ENCODE results near the gene KRTAP10-9.
"Not testable (repeated sequence)": the region's sequence is repeated elsewhere in the genome, so short reads cannot be mapped to it uniquely, and the experiment has no call there.

The KRTAP10-9 gene, protein sequence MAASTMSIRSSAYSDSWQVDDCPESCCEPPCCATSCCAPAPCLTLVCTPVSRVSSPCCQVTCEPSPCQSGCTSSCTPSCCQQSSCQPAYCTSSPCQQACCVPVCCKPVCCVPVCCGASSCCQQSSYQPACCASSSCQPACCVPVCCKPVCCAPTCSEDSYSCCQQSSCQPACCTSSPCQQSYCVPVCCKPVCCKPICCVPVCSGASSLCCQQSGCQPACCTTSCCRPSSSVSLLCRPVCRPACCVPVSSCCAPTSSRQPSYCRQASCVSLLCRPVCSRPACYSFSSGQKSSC

DNA sequence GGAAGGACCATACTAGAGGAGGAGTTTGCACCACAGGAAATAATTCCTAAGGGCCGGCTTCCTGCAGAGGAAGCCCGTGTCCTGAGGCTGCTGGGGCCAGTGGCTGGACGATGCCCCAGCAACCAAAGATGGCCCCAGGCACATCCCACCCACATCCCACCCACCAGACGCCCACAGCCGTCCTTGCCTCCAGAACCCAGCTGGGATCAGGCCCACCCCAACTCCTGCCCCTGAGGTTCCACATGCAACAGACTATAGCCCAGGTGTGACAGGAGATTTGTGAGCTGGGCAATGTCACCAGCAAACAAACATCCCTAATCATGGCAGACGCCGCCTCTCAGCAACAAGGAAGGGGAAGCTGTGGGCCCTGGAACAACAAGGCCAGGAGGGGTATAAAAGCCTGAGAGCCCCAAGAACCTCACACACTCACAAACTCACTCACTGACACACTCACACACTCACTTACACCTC is at the start of gene KRTAP10-9:
Gene KRTAP10-9, plus strand, starts transcription at position 421 of the 471 bp plus-strand sequence. CDS start 79 bp downstream, outside the sequence.
- Mint-ChIP-seq H3K4me1 (ENCODE audit: low read depth) (no peaks in the 10 kb centered on the region), H3K9me3 (peaks cover 55% of the 10 kb centered on the region), H3K27ac (no peak within 1 kb of the TSS), H3K36me3 (ENCODE audit: low read depth) (no peaks in the 10 kb centered on the region), H3K4me3 (no peak within 1 kb of the TSS), H3K27me3 (peaks cover 20% of the 10 kb centered on the region)
- intact Hi-C loops (cut with micrococcal nuclease), result no loop called here

DNA sequence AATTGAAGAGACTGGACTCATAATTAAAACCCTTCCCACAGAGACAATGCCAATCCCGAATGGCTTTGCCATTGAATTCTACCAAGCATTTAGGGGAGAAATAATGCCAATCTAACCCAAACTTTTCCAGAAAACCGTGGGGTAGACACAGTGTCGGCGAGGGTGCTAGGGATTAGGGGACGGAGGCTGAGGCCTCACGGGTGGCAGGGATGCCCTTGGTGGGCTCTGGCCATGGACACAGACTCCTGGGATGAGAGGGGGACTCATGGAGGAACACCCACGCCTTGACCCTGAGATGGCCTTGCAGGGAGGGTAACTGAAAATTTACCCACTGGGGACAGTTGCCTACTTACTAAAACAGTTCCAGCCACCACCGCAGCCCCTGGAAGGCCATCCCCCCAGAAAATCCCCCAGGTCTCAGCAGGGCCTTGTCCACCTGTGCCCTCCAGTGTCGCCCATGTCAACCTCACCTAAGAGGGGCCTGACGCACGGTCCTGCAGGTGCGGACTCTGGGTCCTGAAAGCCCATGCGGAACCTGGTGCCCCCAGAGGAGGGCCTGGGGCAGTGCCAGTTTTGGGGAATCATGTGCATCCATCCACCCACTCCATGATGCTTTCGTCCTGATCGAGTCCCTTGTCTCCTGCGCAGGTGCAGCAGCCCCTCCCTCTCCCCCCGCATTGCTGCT is 48.4 kb upstream of the KRTAP10-9 start:
- Mint-ChIP-seq H3K27me3 (peaks cover 48% of the 10 kb centered on the region), H3K4me1 (ENCODE audit: low read depth) (no peaks in the 10 kb centered on the region), H3K9me3 (peaks cover 45% of the 10 kb centered on the region), H3K4me3 (no peak overlapping the region), H3K27ac (no peak overlapping the region), H3K36me3 (ENCODE audit: low read depth) (no peaks in the 10 kb centered on the region)
- intact Hi-C loops (cut with micrococcal nuclease), result no loop called here

DNA sequence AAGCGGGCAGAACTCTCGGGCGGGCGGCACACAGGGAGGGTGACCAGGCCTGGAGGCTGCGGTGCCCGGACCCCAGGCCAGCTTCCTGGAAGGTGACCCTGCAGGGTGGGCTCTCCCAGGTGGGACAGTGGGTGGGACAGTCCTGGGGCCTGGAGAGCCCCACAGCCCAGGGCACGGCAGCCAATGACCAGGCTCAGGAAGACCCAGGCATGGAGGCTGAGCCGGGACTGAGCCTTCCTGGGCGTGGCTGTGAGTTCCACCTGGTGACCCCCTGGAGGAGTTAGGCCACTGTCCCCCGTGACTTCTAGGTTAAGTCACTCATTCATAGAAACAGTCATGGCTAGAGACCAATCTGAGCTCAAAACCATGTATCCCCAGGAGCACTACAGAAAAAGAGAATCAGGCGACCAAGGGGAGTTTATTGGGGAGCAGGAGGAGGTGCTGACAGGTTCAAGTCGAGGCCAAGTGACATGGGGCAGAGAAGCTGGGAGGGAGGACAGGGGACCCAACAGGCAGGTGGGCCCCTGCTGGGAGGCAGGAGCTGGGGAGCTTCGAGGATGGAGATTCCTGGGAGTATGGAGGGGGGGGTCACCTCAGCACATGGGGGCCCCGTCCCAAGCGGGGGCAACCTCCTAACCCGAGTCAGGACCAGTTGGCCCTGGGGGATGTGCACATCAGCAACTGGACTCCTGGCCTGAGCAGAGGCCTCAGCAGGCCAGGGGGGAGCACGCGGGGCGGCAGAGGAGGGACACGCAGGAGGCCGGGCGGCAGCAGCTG is 47.6 kb upstream of the KRTAP10-9 start:
- no peaks in the 10 kb centered on the region for H3K36me3 Mint-ChIP-seq (ENCODE audit: low read depth)
- no peaks in the 10 kb centered on the region for H3K4me1 Mint-ChIP-seq (ENCODE audit: low read depth)
- no peak overlapping the region for H3K27ac Mint-ChIP-seq
- peaks cover 45% of the 10 kb centered on the region for H3K9me3 Mint-ChIP-seq
- intact Hi-C loops (cut with micrococcal nuclease), result no loop called here
- H3K27me3 Mint-ChIP-seq, result peaks cover 42% of the 10 kb centered on the region
- no peak overlapping the region for H3K4me3 Mint-ChIP-seq

DNA sequence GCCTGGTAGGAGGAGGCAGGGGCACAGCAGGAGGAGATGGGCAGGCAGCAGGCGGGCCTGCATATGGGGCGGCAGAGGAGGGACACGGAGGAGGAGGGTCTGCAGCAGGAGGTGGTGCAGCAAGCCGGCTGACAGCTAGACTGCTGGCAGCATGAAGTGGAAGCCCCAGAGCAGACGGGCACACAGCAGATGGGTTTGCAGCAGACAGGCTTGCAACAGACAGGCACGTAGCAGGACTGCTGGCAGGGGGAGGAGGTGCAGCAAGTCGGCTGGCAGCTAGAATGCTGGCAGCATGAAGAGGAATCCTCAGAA is 47.1 kb upstream of the KRTAP10-9 start:
- Mint-ChIP-seq H3K9me3 (peaks cover 45% of the 10 kb centered on the region), H3K4me3 (no peak overlapping the region), H3K27me3 (peaks cover 37% of the 10 kb centered on the region), H3K27ac (no peak overlapping the region), H3K4me1 (ENCODE audit: low read depth) (no peaks in the 10 kb centered on the region), H3K36me3 (ENCODE audit: low read depth) (no peaks in the 10 kb centered on the region)
- intact Hi-C loops (cut with micrococcal nuclease), result no loop called here

DNA sequence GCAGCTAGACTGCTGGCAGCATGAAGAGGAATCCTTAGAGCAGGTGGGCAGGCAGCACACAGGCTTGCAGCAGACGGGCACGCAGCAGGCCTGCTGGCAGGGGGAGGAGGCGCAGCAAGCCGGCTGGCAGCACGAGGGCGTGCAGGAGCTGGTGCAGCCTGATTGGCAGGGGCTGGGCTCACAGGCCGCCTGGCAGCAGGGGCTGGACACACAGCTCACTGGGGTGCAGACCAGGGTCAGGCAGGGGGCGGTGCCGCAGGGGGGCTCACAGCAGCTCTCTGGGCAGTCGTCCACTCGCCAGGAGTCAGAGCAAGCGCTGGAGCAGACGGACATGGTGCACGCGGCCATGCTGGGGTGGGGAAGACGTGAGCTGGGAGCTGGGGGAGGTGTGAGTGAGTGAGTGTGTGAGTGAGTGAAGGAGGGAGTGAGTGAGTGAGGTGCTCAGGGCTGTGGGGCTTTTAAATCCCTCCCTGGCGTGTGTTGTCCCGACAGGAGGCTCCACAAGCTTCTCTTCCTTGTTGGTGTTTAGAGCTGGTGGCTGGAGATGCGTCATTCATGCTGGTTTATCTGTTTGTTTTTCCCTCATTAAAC is 46.6 kb upstream of the KRTAP10-9 start, which contains the start of gene KRTAP10-5:
Gene KRTAP10-5, minus strand, starts transcription at position 374 of the 591 bp plus-strand sequence. Its CDS starts 26 bp downstream, at position 348.
- H3K36me3 Mint-ChIP-seq (ENCODE audit: low read depth); intact Hi-C loops (cut with micrococcal nuclease); H3K27ac Mint-ChIP-seq; H3K4me1 Mint-ChIP-seq (ENCODE audit: low read depth); H3K4me3 Mint-ChIP-seq: not testable (repeated sequence)
- peaks cover 38% of the 10 kb centered on the region for H3K27me3 Mint-ChIP-seq
- peaks cover 46% of the 10 kb centered on the region for H3K9me3 Mint-ChIP-seq

DNA sequence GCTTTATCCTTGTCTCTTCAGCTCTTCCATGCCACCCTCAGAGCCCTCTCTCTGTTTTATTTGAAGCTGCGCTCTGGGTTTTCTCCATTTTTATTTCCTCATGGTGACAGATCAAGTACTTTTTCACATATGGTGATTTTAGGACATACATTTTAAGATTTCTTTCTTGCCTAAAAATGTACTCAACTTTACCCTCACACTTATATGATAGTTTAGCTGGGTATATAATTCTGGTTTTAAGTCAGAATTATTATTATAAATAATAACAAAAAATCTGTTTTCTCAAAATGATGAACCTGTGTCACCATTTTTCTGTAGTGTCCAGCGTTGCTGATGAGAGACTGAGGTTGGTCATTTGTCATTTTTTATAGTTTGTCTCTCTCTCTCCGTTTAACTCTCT is 45.7 kb upstream of the KRTAP10-9 start:
- no peak overlapping the region for H3K4me3 Mint-ChIP-seq
- no peak overlapping the region for H3K27ac Mint-ChIP-seq
- H3K27me3 Mint-ChIP-seq, result peaks cover 41% of the 10 kb centered on the region
- intact Hi-C loops (cut with micrococcal nuclease), result no loop called here
- H3K9me3 Mint-ChIP-seq, result peaks cover 53% of the 10 kb centered on the region
- no peaks in the 10 kb centered on the region for H3K36me3 Mint-ChIP-seq (ENCODE audit: low read depth)
- no peaks in the 10 kb centered on the region for H3K4me1 Mint-ChIP-seq (ENCODE audit: low read depth)

DNA sequence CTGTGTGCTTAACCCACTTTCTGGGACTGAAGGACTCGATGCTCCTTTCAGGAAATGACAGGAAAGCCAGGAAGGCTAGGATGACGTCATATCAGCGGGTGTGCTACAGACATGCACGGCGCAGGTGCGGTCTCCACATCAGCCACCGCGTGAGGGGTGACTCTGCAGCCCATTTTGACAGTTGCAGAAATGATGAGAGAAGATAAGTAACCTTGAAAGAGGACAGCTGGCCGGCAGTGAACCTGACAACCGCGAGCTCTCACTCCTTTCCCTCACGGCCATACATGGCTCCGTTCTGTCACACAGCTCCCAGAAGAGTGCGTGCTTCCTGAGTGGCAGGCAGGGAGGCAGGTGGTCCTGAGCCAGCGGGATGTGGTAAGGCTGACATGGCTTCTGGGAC is 44.8 kb upstream of the KRTAP10-9 start:
- Mint-ChIP-seq H3K27me3 (peaks cover 44% of the 10 kb centered on the region), H3K36me3 (ENCODE audit: low read depth) (no peaks in the 10 kb centered on the region), H3K27ac (no peak overlapping the region), H3K4me3 (no peak overlapping the region), H3K9me3 (peaks cover 45% of the 10 kb centered on the region), H3K4me1 (ENCODE audit: low read depth) (no peaks in the 10 kb centered on the region)
- intact Hi-C loops (cut with micrococcal nuclease), result no loop called here

DNA sequence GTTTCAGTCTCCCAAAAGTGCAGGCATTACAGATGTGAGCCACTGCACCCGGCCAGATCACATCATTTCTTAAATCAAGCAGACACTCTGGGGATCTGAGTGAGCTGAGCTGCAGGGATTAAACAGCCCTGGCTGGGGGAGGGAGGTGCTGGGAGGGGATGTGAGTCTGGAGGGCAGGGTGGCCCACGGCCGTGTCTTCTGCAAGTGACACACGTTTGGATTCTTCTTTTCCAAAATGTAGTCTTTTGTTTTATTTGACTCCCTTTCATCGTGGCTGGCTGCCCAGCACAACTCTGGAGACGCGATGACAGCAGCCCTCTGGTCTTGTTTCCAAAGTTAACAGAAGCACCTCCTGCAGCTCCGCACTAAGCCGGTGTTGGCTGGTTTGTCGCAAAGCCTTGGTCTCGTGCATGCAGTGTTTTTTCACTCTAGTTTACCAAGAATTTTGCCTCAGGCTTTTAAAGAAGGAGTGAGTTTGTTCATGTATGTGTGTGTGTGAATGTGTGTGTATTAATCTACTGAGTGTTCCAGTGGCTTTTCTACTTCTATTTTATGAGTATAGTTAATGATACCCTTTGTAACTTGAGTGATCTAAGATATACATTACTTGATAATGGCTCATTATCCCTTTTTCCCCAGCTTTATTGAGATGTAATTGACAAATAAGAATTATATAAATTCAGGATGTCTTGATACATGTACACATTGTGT is 43.6 kb upstream of the KRTAP10-9 start:
- Mint-ChIP-seq H3K9me3 (peaks cover 39% of the 10 kb centered on the region), H3K27me3 (peaks cover 43% of the 10 kb centered on the region), H3K4me3 (no peak overlapping the region), H3K4me1 (ENCODE audit: low read depth) (no peaks in the 10 kb centered on the region), H3K36me3 (ENCODE audit: low read depth) (no peaks in the 10 kb centered on the region), H3K27ac (no peak overlapping the region)
- intact Hi-C loops (cut with micrococcal nuclease), result no loop called here

DNA sequence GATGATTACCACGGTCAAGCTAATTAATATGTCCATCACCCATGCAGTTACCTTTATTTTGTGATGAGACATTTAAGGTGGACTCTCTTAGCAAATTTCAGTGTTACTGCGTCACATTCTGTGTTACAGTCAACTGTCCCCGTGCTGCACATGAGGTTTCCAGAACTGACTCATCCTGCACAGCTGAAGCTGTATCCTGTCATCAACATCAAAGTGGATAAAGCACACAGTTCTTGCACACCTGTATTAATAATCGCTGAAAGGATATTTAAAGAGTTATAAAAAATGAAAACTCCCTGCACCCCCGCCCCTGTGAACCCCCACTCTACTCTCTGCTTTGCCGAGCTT is 43.1 kb upstream of the KRTAP10-9 start:
- Mint-ChIP-seq H3K9me3 (peaks cover 39% of the 10 kb centered on the region), H3K4me1 (ENCODE audit: low read depth) (no peaks in the 10 kb centered on the region), H3K4me3 (no peak overlapping the region), H3K27ac (no peak overlapping the region), H3K36me3 (ENCODE audit: low read depth) (no peaks in the 10 kb centered on the region), H3K27me3 (peaks cover 43% of the 10 kb centered on the region)
- intact Hi-C loops (cut with micrococcal nuclease), result no loop called here

DNA sequence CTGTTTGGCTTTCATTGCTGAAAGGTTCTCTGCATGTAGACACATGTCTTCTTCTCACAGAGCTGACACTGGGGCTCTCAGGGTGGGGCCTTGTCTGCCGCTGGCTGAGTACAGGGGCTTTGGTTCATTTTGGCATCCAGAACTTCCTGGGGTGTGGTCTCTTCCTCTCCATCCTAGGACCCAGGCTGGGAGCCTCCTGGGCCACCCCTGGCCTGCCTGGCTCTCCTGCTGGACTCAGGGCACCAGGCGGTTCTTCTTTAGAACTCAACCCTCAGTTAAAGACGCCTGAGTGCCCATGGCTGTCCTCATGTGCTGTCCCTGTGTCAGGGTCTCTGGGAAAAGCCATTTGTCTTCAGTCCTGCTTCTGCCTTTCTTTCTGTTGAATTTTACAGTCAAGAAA is 41.0 kb upstream of the KRTAP10-9 start:
- Mint-ChIP-seq H3K27ac (no peak overlapping the region), H3K27me3 (peaks cover 28% of the 10 kb centered on the region), H3K4me3 (no peak overlapping the region), H3K36me3 (ENCODE audit: low read depth) (no peaks in the 10 kb centered on the region), H3K4me1 (ENCODE audit: low read depth) (no peaks in the 10 kb centered on the region), H3K9me3 (peaks cover 24% of the 10 kb centered on the region)
- intact Hi-C loops (cut with micrococcal nuclease), result no loop called here

DNA sequence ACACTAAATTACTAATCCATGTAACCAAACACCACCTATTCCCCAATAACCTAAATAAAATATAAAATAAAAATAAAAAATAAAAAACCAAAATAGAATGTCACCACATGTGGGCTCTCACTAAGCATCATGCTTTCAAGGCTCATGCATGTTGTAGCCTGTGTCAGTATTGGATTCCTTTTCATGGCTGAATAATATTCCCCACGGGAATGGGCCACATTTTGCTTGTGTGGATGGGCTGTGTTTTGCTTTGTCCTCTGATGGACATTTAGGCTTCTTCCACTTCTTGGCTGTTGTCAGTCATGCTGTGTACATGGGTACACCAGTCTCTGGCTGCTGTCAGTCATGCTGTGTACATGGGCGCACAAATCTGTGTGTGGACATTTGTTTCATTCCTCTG is 37.8 kb upstream of the KRTAP10-9 start:
- Mint-ChIP-seq H3K4me1 (ENCODE audit: low read depth) (no peaks in the 10 kb centered on the region), H3K9me3 (peaks cover 8% of the 10 kb centered on the region), H3K27ac (no peak overlapping the region), H3K36me3 (ENCODE audit: low read depth) (no peaks in the 10 kb centered on the region), H3K4me3 (no peak overlapping the region), H3K27me3 (peaks cover 26% of the 10 kb centered on the region)
- intact Hi-C loops (cut with micrococcal nuclease), result no loop called here

DNA sequence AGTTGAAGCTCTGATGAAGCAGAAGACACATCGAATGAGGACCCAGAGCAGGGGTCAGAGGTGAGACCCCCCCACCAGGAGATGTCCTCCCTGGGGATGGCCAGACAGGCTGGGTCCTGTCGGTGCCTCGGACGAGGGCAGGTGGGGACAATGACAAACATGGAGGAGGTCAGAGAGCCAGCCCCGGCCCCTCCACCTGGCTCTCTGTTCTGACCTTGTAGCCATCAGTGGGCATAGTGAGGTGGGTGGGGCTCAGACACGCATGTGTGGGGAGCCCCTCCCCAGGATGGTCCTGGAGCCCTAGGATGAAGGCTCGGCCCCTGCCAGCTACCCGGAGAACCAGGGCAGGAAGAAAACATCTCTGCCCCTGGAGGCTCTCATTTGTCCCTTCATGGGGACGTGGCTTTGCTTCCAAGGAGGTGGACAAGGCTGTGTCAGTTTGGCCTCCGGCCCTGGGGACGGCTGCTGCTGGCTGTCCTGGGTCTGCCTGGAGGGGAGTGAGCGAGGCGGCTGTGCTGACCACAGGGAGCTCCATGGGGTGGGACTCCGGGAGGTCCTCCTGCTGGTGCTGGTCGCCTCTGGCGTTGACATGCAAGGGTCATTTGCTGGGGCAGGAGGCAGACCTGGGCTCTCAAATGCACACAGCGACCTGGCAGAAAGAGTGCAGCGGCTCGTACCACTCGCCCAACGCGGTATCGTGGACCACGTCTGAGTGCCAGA is 37.1 kb upstream of the KRTAP10-9 start:
- Mint-ChIP-seq H3K27me3 (peaks cover 29% of the 10 kb centered on the region), H3K4me1 (ENCODE audit: low read depth) (no peaks in the 10 kb centered on the region), H3K27ac (no peak overlapping the region), H3K9me3 (peaks cover 8% of the 10 kb centered on the region), H3K4me3 (no peak overlapping the region), H3K36me3 (ENCODE audit: low read depth) (no peaks in the 10 kb centered on the region)
- intact Hi-C loops (cut with micrococcal nuclease), result no loop called here

DNA sequence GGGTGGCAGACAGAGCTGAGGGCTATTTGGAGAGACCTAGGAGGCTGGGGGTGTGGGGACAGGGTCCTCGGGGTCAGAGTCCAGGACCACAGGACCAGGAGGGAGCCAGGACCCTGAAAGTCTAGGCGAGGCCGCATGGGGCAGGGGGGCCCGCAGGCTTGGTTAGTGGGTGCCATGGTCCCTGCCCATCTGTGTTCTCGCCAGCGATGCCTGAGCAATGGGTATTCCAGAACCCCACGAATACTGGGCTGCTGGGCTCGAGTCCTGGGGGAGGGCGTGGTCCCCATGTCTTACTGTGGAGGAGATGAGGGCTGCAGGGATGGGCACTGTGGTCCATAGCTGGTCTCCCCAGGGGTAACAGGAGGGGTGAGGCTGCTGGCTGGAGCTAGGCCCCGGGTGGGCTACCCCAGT is 36.6 kb upstream of the KRTAP10-9 start:
- H3K27me3 Mint-ChIP-seq, result peaks cover 24% of the 10 kb centered on the region
- no peak overlapping the region for H3K4me3 Mint-ChIP-seq
- peaks cover 7% of the 10 kb centered on the region for H3K9me3 Mint-ChIP-seq
- no peaks in the 10 kb centered on the region for H3K36me3 Mint-ChIP-seq (ENCODE audit: low read depth)
- H3K27ac Mint-ChIP-seq, result no peak overlapping the region
- no peaks in the 10 kb centered on the region for H3K4me1 Mint-ChIP-seq (ENCODE audit: low read depth)
- intact Hi-C loops (cut with micrococcal nuclease), result no loop called here
